ENCODE data around the gene LTBR.
"Not testable (repeated sequence)": the region's sequence is repeated elsewhere in the genome, so short reads cannot be mapped to it uniquely, and the experiment has no call there.

Gene LTBR

GRCh38 chr12:6426882-6427671 lies 43.1 kb downstream of the LTBR start:
- no peak for TF ChIP-seq CTCF (IDR thresholded peaks at IDR 0.05; ENCODE audit: low read depth, low read length, missing control alignments)
- peak overlapping the region; percentile 26; the same call in 1 of the 2 replicates for H3K4me3 ChIP-seq (ENCODE audit: low read depth, low read length)
- DNase-seq (ENCODE audit: low read depth): peak; percentile 94

GRCh38 chr12:6427796-6428195 lies 43.8 kb downstream of the LTBR start:
- H3K4me3 ChIP-seq (ENCODE audit: low read depth, low read length): peak overlapping the region; percentile 14; the same call in 1 of the 2 replicates
- DNase-seq (ENCODE audit: low read depth): not testable (repeated sequence)

GRCh38 chr12:6428326-6428725 lies 44.4 kb downstream of the LTBR start:
- no peak for TF ChIP-seq CTCF (IDR thresholded peaks at IDR 0.05; ENCODE audit: low read depth, low read length, missing control alignments)
- no peak overlapping the region; the same call in 1 of the 2 replicates for H3K4me3 ChIP-seq (ENCODE audit: low read depth, low read length)
- no peak for DNase-seq (ENCODE audit: low read depth)

GRCh38 chr12:6430124-6430989 lies 46.4 kb downstream of the LTBR start:
- no peak for TF ChIP-seq CTCF (IDR thresholded peaks at IDR 0.05; ENCODE audit: low read depth, low read length, missing control alignments)
- no peak for DNase-seq (ENCODE audit: low read depth)
- H3K4me3 ChIP-seq (ENCODE audit: low read depth, low read length): no peak overlapping the region

GRCh38 chr12:6432991-6433390 lies 49.0 kb downstream of the LTBR start:
- no peak overlapping the region; the same call in 1 of the 2 replicates for H3K4me3 ChIP-seq (ENCODE audit: low read depth, low read length)
- no peak for TF ChIP-seq CTCF (IDR thresholded peaks at IDR 0.05; ENCODE audit: low read depth, low read length, missing control alignments)
- DNase-seq (ENCODE audit: low read depth): no peak

GRCh38 chr12:6434205-6435140 lies 50.5 kb downstream of the LTBR start:
- TF ChIP-seq CTCF (IDR thresholded peaks at IDR 0.05; ENCODE audit: low read depth, low read length, missing control alignments): no peak
- no peak for DNase-seq (ENCODE audit: low read depth)
- no peak overlapping the region for H3K4me3 ChIP-seq (ENCODE audit: low read depth, low read length)

Measured in GM12864 (cell line).